HG02938 (cell line): ENCODE data around the gene SLC12A3.
A peak's percentile ranks its signal among the peaks of the same experiment; 100 is the strongest.
"Not testable (repeated sequence)": the region's sequence is repeated elsewhere in the genome, so short reads cannot be mapped to it uniquely, and the experiment has no call there.

Source experiments
- ATAC-seq: cut with Tn5 transposase; IDR thresholded peaks from one replicate; pipeline ENCODE4 v1.9.1; 2021; ENCODE audit warnings: mild to moderate bottlenecking, moderate library complexity; ENCODE audit not compliant: unreplicated experiment

SLC12A3 gene

GRCh38 chr16:56918467-56919012 lies 53.5 kb downstream of the SLC12A3 start:
- no peak for ATAC-seq

DNA sequence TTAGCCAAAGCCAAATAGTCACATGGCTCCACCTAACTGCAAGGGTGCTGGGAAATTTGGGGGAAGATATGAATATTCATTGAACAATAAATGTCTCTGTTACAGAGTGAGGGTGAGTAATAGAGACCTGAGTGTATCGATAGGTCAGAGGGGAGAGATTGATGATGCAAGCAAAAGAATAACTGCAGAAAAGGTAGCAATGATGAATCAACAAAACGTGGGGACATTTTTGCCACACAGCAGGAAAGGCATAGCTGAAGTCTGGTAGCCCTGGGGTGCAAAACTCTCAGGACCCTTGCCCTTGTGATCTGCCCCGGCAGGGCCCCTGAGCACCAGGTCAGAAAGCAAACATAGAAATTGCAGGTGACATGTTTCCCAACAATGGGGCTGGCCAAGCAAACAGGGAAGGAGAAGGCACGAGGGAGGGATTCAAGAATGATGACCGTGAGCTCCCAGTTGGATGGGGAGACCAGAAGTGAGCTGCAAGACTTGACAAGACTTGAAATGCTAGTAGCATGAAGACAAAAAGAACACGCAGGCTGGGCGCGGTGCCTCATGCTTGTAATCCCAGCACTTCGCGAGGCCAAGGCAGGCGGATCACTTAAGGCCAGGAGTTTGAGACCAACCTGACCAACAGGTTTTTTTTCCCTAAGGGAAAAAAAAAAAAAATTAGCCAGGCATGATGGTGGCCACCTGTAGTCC lies 54.2 kb downstream of the SLC12A3 start:
- ATAC-seq, result no peak

DNA sequence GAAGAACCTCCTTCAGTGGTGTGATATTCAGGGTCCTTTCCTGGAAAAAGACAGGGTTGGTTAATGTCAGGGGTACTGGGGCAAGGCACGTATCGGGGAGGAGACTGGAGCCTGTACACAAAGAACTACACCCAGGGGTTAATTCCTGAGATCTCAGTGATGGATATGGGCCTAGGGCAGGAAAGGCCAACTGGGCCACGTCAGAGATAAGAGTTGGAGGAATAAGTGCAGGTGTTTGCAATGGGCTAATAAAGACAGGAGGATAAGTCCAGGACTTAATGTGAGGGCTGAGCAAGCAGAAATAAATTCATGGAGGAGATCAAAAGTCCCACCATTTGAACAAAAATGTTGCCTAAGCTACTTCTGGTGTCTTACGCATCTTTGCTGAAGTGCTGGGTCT lies 56.6 kb downstream of the SLC12A3 start:
- ATAC-seq, result no peak

- ATAC-seq, result no peak
Measured at GRCh38 chr16:56923481-56924091, 58.6 kb downstream of the SLC12A3 start.

GRCh38 chr16:56927471-56927870 lies 62.5 kb downstream of the SLC12A3 start:
- ATAC-seq, result no peak

DNA sequence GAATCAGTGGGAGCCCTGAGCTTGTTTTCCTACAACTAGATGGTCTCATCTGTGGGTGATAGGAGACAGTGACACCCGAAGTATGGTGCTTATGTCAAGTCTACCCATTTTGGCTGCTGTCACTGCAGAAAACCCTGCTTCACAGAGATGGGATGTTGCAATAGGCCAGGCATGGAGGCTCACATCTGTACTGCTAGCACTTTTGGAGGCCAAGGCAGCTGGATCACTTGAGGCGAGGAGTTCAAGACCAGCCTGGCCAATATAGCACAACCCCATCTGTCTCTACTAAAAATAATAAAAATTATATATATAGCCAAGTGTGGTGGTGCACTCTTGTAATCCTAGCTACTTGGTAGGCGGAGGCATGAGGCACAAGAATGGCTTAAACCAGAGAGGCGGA lies 64.6 kb downstream of the SLC12A3 start:
- ATAC-seq, result no peak

- no peak for ATAC-seq
Measured at GRCh38 chr16:56930486-56931270, 65.7 kb downstream of the SLC12A3 start.

- ATAC-seq, result peak; percentile 32
Measured at GRCh38 chr16:56931271-56931891, 66.4 kb downstream of the SLC12A3 start.

DNA sequence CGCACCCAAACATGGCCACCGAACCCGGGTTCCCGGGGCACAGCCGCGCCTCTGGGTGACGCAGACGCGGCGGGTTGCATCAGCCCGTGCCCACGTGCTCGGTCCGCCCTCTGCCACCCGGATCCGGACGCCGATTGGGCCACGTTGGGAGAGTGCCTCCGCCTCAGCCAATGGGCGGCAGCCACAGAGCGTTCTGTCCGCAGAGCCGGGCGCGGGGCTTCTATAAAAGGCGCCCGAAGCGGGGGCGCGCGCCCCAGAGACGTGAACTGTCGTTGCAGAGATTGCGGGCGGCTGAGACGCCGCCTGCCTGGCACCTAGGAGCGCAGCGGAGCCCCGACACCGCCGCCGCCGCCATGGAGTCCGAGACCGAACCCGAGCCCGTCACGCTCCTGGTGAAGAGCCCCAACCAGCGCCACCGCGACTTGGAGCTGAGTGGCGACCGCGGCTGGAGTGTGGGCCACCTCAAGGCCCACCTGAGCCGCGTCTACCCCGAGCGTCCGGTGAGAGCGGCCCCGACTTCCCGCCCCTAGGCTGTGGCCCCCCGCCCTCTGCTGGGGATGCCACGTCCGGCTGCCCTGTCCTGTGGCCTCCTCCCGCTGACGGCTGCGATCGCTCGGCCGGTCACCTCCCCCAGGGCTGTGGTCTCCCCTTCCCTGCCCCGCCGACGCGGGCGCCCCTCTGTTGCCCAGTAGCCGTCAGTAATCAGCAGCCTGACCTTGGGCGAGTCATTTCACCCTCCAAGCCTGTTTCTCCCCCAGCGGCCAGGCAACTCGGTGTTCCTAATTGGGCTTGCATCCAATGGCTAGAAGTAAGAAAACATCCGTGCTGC lies 67.1 kb downstream of the SLC12A3 start, which contains the start of gene HERPUD1:
Gene HERPUD1 (plus strand): TSS at position 251 of the 829 bp plus-strand sequence. CDS start 103 bp downstream, at position 354.
- peak; percentile 81 for ATAC-seq

DNA sequence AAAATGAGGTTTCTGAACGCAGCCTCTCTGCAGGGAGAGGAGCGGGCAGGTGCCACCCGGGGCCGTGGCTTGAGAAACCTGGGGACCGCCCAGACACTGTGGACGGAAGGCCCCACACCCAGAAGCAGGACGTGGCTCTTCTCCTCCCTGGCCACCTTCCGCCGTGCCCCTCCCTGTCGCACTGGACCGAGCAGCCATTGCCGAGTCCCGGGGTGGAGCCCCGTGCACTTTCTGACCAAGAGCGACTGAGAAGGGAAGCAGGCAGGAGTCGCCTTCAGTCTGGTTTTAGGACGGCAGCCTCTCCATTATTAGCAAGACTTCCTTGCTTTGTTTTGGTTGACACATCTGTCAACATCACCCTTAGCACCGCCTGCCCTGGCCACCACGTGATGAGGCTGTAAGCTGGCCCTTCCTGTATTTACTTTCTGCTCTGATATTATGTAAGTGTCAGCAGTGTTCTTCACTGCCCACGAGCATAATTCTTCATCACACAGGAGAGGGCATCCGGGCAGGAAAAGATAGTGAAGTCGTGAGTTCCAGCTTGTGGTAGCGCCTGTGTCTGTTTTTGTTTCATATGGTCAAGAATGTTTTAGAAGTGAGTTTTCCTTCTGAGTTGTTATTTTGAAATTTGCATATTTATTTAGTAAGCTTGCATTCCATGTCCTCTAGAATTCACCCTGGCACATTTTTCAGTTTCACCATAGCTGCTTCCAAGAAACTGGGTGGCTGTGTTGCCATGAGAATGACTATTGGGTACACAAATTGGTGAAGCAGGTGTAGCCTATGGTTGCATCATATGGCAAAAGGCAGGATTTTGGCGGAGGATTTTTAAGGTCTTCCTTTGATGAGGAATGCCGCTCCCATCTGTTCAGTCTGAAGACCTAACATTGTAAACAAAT lies 68.0 kb downstream of the SLC12A3 start:
- no peak for ATAC-seq

- ATAC-seq, result no peak
Measured at GRCh38 chr16:56933828-56934598, 69.0 kb downstream of the SLC12A3 start.

DNA sequence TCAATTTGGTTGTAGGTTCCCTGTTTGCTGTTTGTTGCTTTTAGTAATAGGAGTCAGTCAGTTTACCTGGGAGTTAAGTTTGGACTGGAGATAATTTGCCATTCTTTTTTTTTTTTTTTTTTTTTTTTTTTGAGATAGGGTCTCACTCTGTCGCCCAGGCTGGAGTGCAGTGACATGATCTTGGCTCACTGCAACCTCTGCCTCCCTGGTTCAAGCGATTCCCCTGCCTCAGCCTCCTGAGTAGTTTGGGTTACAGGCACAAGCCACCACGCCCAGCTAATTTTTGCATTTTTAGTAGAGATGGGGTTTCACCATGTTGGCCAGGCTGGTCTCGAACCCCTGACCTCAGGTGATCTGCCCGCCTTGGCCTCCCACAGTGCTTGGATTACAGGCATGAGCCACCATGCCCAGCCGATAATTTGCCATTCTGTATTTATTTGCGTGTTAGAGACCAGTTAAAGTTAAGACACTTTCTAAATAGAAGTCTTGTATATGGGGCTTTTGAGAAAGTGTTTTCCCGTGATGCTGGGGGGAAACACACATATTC lies 69.7 kb downstream of the SLC12A3 start:
- not testable (repeated sequence) for ATAC-seq

- ATAC-seq, result no peak
Measured at GRCh38 chr16:56935201-56935600, 70.2 kb downstream of the SLC12A3 start.

DNA sequence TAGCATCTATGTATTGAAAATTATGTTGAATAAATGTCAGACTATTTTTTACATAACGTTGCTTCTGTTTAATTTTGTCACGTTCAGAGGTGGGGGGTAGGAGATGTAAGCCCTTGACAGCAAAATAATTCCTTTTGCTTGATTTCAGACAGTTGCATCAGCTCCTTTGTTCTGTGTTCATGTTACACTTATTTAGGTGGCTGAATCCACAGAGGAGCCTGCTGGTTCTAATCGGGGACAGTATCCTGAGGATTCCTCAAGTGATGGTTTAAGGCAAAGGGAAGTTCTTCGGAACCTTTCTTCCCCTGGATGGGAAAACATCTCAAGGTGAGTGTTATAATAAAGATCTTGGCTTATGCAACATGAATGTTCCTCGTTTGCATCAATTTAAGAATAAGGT lies 71.5 kb downstream of the SLC12A3 start:
- ATAC-seq, result no peak

GRCh38 chr16:56936950-56937349 lies 71.9 kb downstream of the SLC12A3 start:
- ATAC-seq, result no peak

GRCh38 chr16:56938664-56939513 lies 73.9 kb downstream of the SLC12A3 start:
- no peak for ATAC-seq

DNA sequence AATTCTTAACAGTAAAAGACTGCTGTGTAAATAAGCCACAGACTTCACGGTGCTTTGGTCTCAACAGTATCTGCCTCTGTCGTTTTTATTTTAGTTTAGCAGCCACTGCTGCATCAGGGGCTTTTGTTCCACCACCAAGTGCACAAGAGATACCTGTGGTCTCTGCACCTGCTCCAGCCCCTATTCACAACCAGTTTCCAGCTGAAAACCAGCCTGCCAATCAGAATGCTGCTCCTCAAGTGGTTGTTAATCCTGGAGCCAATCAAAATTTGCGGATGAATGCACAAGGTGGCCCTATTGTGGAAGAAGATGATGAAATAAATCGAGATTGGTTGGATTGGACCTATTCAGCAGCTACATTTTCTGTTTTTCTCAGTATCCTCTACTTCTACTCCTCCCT lies 74.8 kb downstream of the SLC12A3 start:
- ATAC-seq, result no peak
